GM19438 (cell line): ENCODE data around the gene ACAT2.
"Not testable (repeated sequence)": the region's sequence is repeated elsewhere in the genome, so short reads cannot be mapped to it uniquely, and the experiment has no call there.

Source experiments
- ATAC-seq: cut with Tn5 transposase; IDR thresholded peaks from one replicate; pipeline ENCODE4 v1.9.1; 2021; ENCODE audit warnings: low read depth; ENCODE audit not compliant: unreplicated experiment

Gene ACAT2

DNA sequence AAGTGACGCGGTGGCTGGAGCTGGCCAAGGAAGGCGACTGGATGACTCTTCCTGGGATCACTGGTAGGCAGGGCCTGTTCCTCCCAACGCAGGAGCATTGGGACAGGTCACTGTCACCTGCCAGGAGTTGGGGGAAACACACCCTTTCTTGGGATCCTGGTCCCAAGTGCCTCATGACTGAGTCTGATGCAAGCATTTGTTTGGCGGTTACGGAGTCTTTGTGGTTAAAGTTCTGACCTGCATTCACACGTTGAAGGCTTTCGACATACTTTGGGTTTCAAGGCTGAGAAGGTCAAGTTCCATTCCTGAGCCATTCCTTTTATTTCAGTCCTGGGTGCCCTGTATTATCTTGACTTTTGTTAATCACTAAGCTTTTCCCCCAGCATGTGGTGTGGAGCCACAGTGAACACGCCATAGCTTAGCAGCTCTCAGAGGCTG, 44.2 kb downstream of the ACAT2 start:
- ATAC-seq: no peak

DNA sequence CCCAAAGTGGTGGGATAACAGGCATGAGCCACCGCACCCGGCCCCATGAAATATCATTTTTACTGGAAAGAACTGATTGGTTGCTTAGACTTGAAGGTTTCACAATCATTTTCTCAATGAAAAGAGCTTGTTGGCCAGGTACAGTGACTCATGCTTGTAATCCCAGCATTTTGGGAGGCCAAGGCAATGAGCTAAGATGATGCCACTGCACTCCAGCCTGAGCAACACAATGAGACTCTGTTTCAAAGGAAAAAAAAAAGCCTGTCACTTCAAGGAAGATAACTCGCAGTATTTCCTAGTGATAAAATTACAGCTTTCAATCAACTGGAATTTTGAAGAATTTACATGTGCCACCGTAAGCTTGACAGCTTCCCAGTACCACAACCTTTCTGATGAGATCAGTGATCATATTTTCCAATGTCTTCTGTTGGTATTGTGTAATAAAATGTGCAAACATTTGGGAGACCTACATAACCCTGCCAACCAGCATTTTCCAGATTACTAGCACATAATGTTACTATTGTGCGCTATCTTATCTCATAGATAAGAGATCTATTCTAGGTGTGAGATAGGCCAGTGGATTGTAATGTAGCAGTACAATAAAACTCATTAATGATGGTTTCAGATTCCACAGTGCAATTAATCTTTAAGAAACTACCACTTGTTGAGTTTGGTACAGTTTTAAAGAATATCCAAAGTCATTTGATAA, 45.5 kb downstream of the ACAT2 start:
- ATAC-seq: no peak

DNA sequence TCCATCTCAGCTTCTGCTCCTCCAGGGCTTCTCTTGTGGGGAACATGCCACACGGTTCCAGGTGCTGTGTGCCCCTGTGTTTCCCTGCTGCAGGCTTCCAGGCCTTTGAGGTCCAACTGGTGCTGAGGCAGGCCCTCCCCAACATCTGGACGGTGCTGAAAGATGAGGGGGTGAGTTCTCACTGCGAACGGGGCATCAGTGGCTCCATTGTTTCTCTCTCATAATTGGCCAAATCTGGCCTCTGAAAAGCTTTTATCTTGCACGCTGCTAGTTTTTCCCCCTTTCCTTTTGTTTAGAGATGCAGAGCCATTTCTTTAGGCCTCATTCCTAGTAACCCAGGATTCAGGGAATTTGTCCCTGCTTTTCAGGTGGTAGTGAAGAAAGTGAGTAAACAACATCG, 46.8 kb downstream of the ACAT2 start:
- ATAC-seq: no peak

DNA sequence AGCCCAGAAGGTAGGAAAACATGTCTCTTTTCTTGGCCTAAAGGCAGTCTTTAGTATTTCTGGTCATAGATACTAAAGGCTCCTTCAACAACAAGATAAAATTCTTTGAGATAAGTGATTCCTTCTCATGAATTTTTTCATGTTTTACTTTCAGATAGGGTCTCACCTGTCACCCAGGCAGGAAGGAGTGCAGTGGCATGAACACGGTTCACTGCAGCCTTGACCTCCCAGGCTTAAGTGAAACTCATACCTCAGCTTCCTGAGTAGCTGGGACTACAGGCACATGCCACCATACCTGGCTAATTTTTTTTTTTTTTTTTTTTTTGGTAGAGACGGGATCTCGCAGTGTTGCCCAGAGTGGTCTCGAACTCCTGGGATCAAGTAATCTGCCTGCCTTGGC, 47.3 kb downstream of the ACAT2 start:
- ATAC-seq: peak; percentile 72

DNA sequence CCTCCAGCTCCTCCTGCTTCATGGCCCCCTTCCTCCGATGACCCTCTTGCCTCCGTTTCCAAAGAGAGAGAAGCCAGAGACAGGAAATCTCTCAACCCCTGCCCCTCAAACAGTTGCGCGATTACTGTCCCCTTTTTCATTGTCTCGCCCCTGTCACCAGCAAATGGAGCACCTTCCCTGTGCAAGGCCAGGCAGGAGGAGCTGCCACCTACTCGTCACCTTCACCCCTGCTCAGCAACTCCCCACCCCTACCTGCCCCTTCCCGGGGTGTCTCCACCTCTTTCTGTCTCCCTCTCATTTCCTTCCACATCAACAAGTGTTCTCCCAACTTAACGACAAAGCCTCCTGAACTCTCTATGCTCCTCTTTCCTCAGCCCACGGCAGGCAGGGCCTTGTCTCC, 51.9 kb downstream of the ACAT2 start:
- ATAC-seq: no peak

DNA sequence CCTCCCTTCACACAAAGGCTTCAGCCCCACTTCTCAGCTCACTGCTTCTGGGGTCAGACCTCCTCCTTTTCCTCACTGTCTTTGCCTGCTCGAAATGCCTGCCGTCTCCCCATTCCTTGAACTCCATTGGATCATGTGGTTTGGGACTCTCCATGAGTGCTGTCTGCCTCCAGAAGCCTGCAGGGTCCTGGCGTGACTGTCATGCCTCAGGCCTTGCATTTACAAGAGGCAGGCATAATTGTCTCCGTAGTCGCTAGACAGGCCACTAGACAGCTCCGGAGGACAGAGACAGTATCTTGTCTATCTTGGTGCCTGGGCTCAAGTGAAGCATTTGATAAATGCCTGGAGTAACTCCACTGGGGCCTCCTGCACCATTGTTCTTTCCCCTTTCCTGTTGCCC, 53.6 kb downstream of the ACAT2 start:
- ATAC-seq: no peak

DNA sequence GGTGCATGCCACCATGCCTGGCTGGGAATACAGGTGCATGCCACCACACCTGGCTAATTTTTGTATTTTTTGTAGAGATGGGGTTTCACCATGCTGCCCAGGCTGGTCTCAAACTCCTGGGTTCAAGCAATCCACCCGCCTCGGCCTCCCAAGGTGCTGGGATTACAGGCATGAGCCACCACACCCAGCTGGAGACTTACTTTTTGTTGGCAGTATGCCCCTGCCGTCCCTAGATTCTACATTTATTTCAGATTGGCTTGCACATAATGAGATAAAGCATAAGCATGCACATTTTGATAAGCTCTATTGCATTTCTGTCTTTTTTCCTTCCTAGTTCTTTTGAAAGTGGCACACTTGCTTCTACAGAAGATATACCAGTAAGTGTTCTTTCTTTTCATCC, 54.9 kb downstream of the ACAT2 start:
- ATAC-seq: not testable (repeated sequence)

DNA sequence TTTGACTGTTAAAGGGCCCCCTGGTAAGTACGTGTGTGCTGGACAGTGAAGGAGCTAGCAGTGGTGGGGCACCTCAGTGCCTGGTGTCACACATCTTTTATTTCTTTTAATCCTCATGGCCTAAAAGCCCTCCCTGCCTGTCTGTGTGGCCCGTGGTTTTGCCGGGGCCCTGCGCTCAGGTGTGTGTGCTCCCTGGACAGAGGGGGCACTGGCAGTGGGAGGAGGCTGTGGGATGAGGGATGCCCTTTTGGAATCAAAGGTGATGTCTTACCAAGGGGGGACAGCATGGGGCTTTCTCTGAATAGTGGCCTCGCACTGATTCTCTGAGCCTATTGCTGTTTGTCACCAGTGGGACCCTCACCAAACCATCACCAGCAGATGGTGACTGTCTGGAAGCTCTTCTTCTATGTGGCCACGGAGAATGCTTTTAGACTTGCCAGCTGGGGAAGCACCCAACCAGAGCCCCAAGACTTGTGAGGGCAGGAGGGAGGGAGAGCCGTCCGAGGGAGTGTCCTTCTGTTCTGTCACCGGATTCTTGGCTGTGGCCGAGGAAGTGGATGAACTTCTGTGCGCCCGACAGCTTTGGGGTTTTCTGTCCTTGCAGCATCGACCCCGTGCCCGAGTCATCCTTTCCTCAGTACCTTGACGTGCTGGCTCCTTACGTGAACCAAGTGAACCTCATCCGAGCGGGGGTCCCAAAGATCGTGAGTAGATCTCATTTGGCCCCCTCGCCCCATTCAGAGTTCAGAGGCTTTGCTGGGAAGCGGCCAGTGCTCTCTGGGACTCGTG, 56.3 kb downstream of the ACAT2 start:
- ATAC-seq: no peak

DNA sequence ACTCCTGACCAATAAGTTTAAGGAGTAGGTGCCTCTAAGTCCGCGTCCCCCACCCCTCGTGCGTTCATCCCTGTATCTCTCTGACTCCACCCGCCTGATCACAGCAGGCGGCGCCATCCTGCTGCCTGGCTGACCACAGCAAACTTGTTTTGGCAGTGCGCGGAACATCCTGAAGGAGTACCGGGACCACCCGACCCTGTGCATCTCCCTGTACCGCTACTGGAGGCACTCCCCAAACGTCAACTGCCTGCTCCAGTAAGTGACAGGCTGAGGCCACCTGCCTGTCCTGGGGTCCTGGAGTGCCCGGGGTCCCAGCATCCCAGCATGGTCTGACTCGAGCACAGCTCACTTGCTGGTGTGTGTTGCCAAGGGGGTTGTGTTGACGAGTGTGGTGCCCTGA, 57.3 kb downstream of the ACAT2 start:
- no peak for ATAC-seq

DNA sequence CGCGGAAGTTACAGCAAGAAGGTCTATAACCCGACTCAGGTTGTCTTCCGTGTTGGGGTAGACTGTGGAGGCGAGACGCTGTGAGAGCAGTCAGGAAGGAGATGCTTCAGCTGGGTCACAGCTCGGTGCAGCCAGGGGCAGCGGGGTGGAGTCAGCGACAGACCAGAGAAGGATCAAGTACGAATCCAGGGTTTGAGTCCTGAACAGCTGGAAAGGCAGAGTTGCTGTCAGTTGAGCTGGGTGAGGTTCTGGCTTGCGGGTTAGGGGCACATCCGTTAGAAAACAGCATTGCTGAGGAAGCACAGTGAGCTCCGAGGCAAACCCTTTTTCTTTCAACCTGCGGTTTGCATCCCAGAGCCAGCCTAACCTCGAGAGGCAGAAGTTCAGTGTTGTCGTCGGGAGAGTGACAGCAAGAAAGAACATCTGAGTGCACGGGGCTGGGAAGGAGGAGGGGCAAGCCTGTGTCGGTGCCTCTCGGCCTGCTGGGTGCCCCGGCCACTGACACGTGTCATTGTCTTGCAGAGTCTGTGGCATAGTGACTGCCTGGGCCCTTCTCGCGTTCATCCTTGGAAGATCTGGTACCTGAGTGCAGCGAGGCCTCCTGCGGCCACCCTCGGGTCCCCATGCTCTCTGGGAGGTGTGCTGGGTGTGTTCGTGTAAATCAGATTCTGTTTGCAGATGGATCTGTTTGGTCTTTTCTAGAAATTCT, 58.2 kb downstream of the ACAT2 start:
- no peak for ATAC-seq

DNA sequence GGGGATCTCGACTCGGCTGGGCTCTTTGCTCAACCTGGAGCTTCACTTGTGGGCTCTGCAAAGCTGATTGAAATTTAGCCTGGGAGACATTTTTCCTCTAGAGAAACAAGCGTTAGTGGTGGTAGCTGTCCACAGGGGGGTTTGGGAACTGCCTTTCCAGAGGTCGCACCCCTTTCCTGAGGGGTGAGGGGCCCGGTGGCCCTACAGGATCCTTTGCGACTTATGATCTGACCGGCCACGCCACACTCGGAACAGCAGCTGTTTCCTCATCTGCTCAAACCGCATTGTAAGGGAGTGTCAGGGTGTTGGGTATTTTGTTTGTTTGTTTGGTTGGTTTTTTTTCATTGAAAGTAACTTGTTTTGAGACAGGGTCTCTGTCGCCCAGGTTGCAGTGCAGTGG, 59.3 kb downstream of the ACAT2 start:
- ATAC-seq: no peak

DNA sequence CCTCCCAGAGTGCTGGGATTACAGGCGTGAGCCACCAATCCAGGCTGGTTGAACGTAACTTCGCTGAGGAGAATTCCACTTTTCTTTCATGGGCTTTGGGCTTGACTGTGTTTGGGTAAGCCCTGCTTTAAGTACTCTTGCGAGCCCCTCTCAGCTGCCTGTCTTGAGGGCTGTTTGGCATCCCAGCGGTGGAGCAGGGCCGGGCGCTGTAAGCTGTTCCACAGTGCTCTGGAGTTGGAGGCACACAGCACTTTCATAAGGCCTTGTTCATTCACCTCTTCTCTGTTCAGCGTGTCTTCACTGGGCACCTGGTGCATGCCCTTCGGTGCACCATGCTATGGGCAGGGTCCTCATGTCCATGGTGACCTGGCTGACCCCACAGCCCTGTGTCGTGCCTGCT, 59.9 kb downstream of the ACAT2 start:
- ATAC-seq: no peak

DNA sequence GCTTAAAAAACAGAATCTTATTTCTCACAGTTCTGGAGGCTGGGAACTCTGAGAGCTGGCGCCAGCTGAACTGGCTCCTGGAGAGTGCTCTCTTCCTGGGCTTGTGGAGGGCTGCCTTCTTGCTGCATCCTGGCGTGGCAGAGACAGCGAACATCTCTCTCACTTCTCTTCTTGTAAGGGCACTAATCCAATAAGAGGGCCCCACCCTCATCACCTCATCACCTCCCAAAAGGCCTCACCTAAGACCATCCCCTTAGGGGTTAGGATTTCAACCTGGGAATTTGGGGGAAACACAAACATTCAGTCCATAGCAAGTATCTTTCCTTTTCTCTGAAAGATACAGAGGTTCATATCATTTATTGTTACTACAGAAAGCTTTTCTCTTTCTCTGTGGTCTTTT, 62.1 kb downstream of the ACAT2 start:
- ATAC-seq: no peak

DNA sequence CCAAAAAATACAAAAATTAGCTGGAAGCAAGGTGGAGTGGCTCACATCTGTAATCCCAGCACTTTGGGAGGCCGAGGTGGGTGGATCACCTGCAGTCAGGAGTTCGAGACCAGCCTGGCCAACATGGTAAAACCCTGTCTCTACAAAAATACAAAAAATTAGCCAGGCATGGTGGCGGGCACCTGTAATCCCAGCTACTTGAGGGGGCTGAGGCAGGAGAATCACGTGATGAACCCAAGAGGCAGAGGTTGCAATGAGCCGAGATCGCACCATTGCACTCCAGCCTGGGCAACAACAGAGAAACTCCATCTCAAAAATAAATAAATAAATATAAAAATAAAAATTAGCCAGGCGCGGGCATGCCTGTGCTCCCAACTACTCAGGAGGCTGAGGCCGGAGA, 62.8 kb downstream of the ACAT2 start:
- ATAC-seq: not testable (repeated sequence)

DNA sequence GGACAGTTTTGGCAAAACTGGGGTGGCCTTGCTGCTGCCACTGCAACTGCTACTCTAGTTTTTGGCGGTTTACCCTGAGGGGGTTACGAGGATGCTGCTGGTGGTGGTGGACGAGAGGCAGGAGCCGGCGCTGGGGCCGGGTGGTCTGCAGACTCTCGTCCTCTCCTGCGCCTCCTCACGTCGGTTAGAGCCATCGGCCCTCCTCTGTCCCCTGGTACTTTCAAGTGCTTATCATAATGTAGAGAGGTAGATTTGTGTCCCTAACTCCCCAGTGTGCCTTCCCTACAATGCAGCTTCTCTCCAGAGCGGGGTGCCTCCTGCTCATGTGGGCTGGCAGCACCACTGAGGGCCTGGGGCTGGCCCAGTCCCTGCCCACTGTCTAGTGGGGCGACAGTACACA, 64.2 kb downstream of the ACAT2 start:
- ATAC-seq: no peak

DNA sequence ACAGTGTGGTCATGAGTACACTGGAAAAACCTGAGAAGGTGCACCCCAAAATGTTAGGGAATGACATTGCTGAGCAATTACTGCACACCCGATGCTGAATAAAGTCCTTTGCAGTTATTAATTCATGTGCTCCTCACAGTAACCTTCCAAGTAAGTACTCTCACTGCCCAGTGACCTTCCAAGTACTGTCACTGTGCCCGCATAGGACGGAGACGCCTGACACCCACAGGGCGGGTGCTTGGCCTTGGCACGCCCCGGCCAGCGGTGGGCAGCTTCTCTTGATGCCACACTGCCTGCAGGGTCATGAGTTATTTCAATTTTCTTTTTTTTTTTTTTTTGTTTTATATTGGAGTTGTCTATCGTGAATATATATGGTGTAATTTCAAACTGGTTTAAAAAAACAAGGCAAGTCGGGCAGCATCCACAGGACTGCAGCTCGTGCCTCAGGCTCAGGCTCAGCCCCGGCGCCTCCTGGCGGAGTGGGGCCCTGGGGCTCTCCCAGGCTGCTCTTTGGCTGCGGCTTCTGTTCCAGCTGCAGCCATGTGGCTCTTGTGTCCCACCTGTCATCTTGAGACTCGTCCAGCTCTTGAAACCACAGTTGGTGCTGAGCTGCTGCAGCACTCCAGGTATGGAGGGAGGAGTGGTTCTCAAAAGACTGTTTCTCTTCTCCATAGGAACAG, 65.3 kb downstream of the ACAT2 start:
- ATAC-seq: no peak

DNA sequence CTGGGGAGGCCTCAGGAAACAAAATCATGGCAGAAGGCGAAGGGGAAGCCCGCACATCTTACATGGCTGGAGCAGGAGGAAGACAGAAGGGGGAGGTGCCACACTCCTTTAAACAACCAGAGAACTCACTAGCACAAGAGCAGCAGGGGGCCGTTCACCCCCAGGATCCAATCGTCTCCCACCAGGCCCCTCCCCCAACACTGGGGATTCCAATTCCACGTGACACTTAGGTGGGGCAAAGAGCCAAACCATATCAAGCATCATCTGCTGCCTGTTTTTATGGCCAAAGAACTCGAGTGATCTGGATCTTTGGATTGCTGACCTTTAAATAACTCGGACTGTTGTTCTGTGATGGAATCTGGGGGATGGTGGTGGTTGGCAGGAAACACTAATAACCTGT, 66.2 kb downstream of the ACAT2 start:
- ATAC-seq: no peak
